Measurements from ENCODE around the gene IGF2.

The IGF2 gene

GRCh38 chr11:2153581-2154194 lies 14.5 kb upstream of the IGF2 start:
- TF ChIP-seq CTCF (IDR thresholded peaks at IDR 0.05; ENCODE audit: low read length, missing control alignments) = no peak
- DNase-seq (ENCODE audit: low read depth) = no peak
- H3K4me3 ChIP-seq (replicated peaks; ENCODE audit: low read depth, low read length) = no peak overlapping the region

GRCh38 chr11:2151500-2152257 lies 12.5 kb upstream of the IGF2 start:
- TF ChIP-seq CTCF (IDR thresholded peaks at IDR 0.05; ENCODE audit: low read length, missing control alignments) = peak; percentile 75
- H3K4me3 ChIP-seq (replicated peaks; ENCODE audit: low read depth, low read length) = no peak overlapping the region
- peak; percentile 75 for DNase-seq (ENCODE audit: low read depth)

- TF ChIP-seq CTCF (IDR thresholded peaks at IDR 0.05; ENCODE audit: low read length, missing control alignments) = peak; percentile 61
- DNase-seq (ENCODE audit: low read depth) = peak; percentile 74
- H3K4me3 ChIP-seq (replicated peaks; ENCODE audit: low read depth, low read length) = no peak overlapping the region
These were observed 11.0 kb upstream of the IGF2 start for GRCh38 chr11:2149864-2150847.

- no peak for TF ChIP-seq CTCF (IDR thresholded peaks at IDR 0.05; ENCODE audit: low read length, missing control alignments)
- no peak for DNase-seq (ENCODE audit: low read depth)
- no peak overlapping the region for H3K4me3 ChIP-seq (replicated peaks; ENCODE audit: low read depth, low read length)
These were observed 10.3 kb upstream of the IGF2 start for GRCh38 chr11:2149460-2149859.

GRCh38 chr11:2148595-2148994 lies 9.4 kb upstream of the IGF2 start:
- no peak for DNase-seq (ENCODE audit: low read depth)
- no peak for TF ChIP-seq CTCF (IDR thresholded peaks at IDR 0.05; ENCODE audit: low read length, missing control alignments)
- H3K4me3 ChIP-seq (replicated peaks; ENCODE audit: low read depth, low read length) = no peak overlapping the region

- no peak for DNase-seq (ENCODE audit: low read depth)
- H3K4me3 ChIP-seq (replicated peaks; ENCODE audit: low read depth, low read length) = no peak overlapping the region
- TF ChIP-seq CTCF (IDR thresholded peaks at IDR 0.05; ENCODE audit: low read length, missing control alignments) = no peak
These were observed 8.2 kb upstream of the IGF2 start for GRCh38 chr11:2147391-2147790.
